Activated CD8-positive, alpha-beta T cell treated with anti-CD3 and anti-CD28 coated beads, Interleukin-2, amount 10 ng/mL, durations not matched to agents 7 days and 5 days (primary cell): ENCODE data around the gene TBATA. TPM values are rescaled to one million over a fixed set of nuclear protein-coding genes. Genes with fewer than 3 reads are reported as not detected.
A peak's percentile ranks its signal among the peaks of the same experiment; 100 is the strongest.

Source experiments
- ATAC-seq: fragments of 150-1000 bp; cut with Tn5 transposase; one replicate; pipeline ENCODE4 v1.10.0; 2021; ENCODE audit warnings: moderate library complexity
- CTCF ChIA-PET: fragments of 350-600 bp; sonication (Branson Sonifier 250); formaldehyde crosslinking; loops from one replicate; lab custom pipeline; 2021; ENCODE audit warnings: antibody characterized with exemption; lab: Charles Lee
- POLR2A ChIA-PET: fragments of 350-600 bp; sonication (Branson Sonifier 250); formaldehyde crosslinking; loops from one replicate; lab custom pipeline; 2021; ENCODE audit warnings: antibody characterized with exemption; lab: Charles Lee
- DNase-seq: peaks from one replicate; pipeline ENCODE4 v3.0.0-alpha.2; 2020
- H3K27ac Mint-ChIP-seq: one replicate; pipeline ENCODE4 v1.8.0; 2021; ENCODE audit warnings: mild to moderate bottlenecking, mixed read lengths
- H3K27me3 Mint-ChIP-seq: one replicate; pipeline ENCODE4 v1.8.0; 2021; ENCODE audit warnings: low read depth, mixed read lengths
- H3K36me3 Mint-ChIP-seq: one replicate; pipeline ENCODE4 v1.8.0; 2021; ENCODE audit warnings: low read depth, mixed read lengths
- H3K4me1 Mint-ChIP-seq: one replicate; pipeline ENCODE4 v1.8.0; 2021; ENCODE audit warnings: low read depth, mixed read lengths
- H3K4me3 Mint-ChIP-seq: one replicate; pipeline ENCODE4 v1.8.0; 2021; ENCODE audit warnings: mild to moderate bottlenecking, mixed read lengths
- H3K9me3 Mint-ChIP-seq: one replicate; pipeline ENCODE4 v1.8.0; 2022; ENCODE audit warnings: mixed read lengths; ENCODE audit not compliant: insufficient read depth
- total RNA-seq, 2 experiments: library from RNA; stranded (reverse); gene quantifications; one replicate each; pipeline ENCODE4 v1.2.3, GENCODE V29; 2021

The TBATA gene
- total RNA-seq, 2 experiments from 2014 or later = not detected

- DNase-seq (no peak), ATAC-seq (no peak)
- POLR2A ChIA-PET = no interaction called here
- no peak overlapping the region for H3K4me3 Mint-ChIP-seq
- peaks cover 3% of the 10 kb centered on the region for H3K27me3 Mint-ChIP-seq
- H3K36me3 Mint-ChIP-seq = no peaks in the 10 kb centered on the region
- peaks cover 17% of the 10 kb centered on the region for H3K4me1 Mint-ChIP-seq
- no peak overlapping the region for H3K27ac Mint-ChIP-seq
- CTCF ChIA-PET = interaction anchor here (1.6 to 6.1 kb wide), 3 partner anchors 138 to 206 kb away, joined by 8 to 62 read pairs (median 60); no protein-coding TSS in a partner anchor
- no peaks in the 10 kb centered on the region for H3K9me3 Mint-ChIP-seq
Measured at GRCh38 chr10:70756700-70757360, 28.3 kb downstream of the TBATA start.

GRCh38 chr10:70753841-70754621 is 31.1 kb downstream of the TBATA start:
- DNase-seq = no peak
- Mint-ChIP-seq H3K4me3 (no peak overlapping the region), H3K36me3 (no peaks in the 10 kb centered on the region), H3K9me3 (no peaks in the 10 kb centered on the region), H3K4me1 (peaks cover 6% of the 10 kb centered on the region), H3K27me3 (peaks cover 3% of the 10 kb centered on the region), H3K27ac (peak overlapping the region; percentile 2)
- no peak for ATAC-seq
- ChIA-PET POLR2A (interaction anchor here (0.6 kb wide), 1 partner anchor 139 kb away, joined by 3 read pairs; no protein-coding TSS in a partner anchor), CTCF (interaction anchor here (1.1 to 1.4 kb wide), 2 partner anchors 15 to 195 kb away, joined by 6 read pairs; no protein-coding TSS in a partner anchor)

GRCh38 chr10:70753026-70753663 is 32.0 kb downstream of the TBATA start:
- ATAC-seq (no peak), DNase-seq (no peak)
- H3K27me3 Mint-ChIP-seq = peaks cover 3% of the 10 kb centered on the region
- H3K36me3 Mint-ChIP-seq = no peaks in the 10 kb centered on the region
- no peaks in the 10 kb centered on the region for H3K4me1 Mint-ChIP-seq
- H3K4me3 Mint-ChIP-seq = no peak overlapping the region
- no peaks in the 10 kb centered on the region for H3K9me3 Mint-ChIP-seq
- ChIA-PET CTCF (interaction anchor here (1.0 to 1.3 kb wide), 2 partner anchors 13 to 194 kb away, joined by 3 to 5 read pairs; no protein-coding TSS in a partner anchor), POLR2A (interaction anchor here (0.7 kb wide), 1 partner anchor 44 kb away, joined by 3 read pairs; no protein-coding TSS in a partner anchor)
- H3K27ac Mint-ChIP-seq = peak overlapping the region; percentile 24

GRCh38 chr10:70752571-70752970 is 32.6 kb downstream of the TBATA start:
- Mint-ChIP-seq H3K27ac (no peak overlapping the region), H3K4me1 (no peaks in the 10 kb centered on the region), H3K27me3 (peaks cover 3% of the 10 kb centered on the region), H3K9me3 (no peaks in the 10 kb centered on the region), H3K36me3 (no peaks in the 10 kb centered on the region), H3K4me3 (no peak overlapping the region)
- no peak for ATAC-seq
- POLR2A ChIA-PET = no interaction called here
- CTCF ChIA-PET = interaction anchor here (1.0 to 1.3 kb wide), 2 partner anchors 13 to 193 kb away, joined by 3 to 5 read pairs; no protein-coding TSS in a partner anchor
- DNase-seq = no peak

GRCh38 chr10:70751991-70752390 is 33.2 kb downstream of the TBATA start:
- Mint-ChIP-seq H3K27me3 (peaks cover 3% of the 10 kb centered on the region), H3K4me1 (no peaks in the 10 kb centered on the region)
- no peak for DNase-seq

GRCh38 chr10:70751356-70751755 is 33.8 kb downstream of the TBATA start:
- no peak overlapping the region for H3K4me3 Mint-ChIP-seq
- H3K36me3 Mint-ChIP-seq = no peaks in the 10 kb centered on the region
- ATAC-seq (no peak), DNase-seq (no peak)
- CTCF ChIA-PET = no interaction called here
- H3K27ac Mint-ChIP-seq = no peak overlapping the region
- H3K27me3 Mint-ChIP-seq = peaks cover 3% of the 10 kb centered on the region
- no peaks in the 10 kb centered on the region for H3K9me3 Mint-ChIP-seq
- H3K4me1 Mint-ChIP-seq = no peaks in the 10 kb centered on the region
- POLR2A ChIA-PET = no interaction called here

More at GRCh38 chr10:70751991-70752390, 33.2 kb downstream of the TBATA start:
- no peak overlapping the region for H3K4me3 Mint-ChIP-seq
- ChIA-PET CTCF (interaction anchor here (1.3 kb wide), 1 partner anchor 193 kb away, joined by 5 read pairs; no protein-coding TSS in a partner anchor), POLR2A (no interaction called here)
- ATAC-seq = no peak
- H3K9me3 Mint-ChIP-seq = no peaks in the 10 kb centered on the region
- no peaks in the 10 kb centered on the region for H3K36me3 Mint-ChIP-seq
- H3K27ac Mint-ChIP-seq = no peak overlapping the region

- CTCF ChIA-PET = interaction anchor here (1.3 kb wide), 1 partner anchor 191 kb away, joined by 3 read pairs; no protein-coding TSS in a partner anchor
- H3K9me3 Mint-ChIP-seq = no peaks in the 10 kb centered on the region
- H3K36me3 Mint-ChIP-seq = no peaks in the 10 kb centered on the region
Measured at GRCh38 chr10:70750156-70750703, 34.9 kb downstream of the TBATA start.

GRCh38 chr10:70749756-70750155 is 35.4 kb downstream of the TBATA start:
- peaks cover 5% of the 10 kb centered on the region for H3K27me3 Mint-ChIP-seq
- no peak for DNase-seq
- no peak overlapping the region for H3K27ac Mint-ChIP-seq
- H3K4me3 Mint-ChIP-seq = no peak overlapping the region
- H3K36me3 Mint-ChIP-seq = no peaks in the 10 kb centered on the region
- ATAC-seq = no peak
- CTCF ChIA-PET = interaction anchor here (0.9 to 1.8 kb wide), 3 partner anchors 9 to 191 kb away, joined by 3 to 6 read pairs (median 3); no protein-coding TSS in a partner anchor
- H3K4me1 Mint-ChIP-seq = peaks cover 2% of the 10 kb centered on the region
- POLR2A ChIA-PET = no interaction called here
- no peaks in the 10 kb centered on the region for H3K9me3 Mint-ChIP-seq

More at GRCh38 chr10:70750156-70750703, 34.9 kb downstream of the TBATA start:
- H3K4me1 Mint-ChIP-seq = peaks cover 2% of the 10 kb centered on the region
- no peak for ATAC-seq
- H3K4me3 Mint-ChIP-seq = no peak overlapping the region
- POLR2A ChIA-PET = no interaction called here
- peaks cover 5% of the 10 kb centered on the region for H3K27me3 Mint-ChIP-seq
- no peak for DNase-seq
- no peak overlapping the region for H3K27ac Mint-ChIP-seq

- peaks cover 2% of the 10 kb centered on the region for H3K27me3 Mint-ChIP-seq
- CTCF ChIA-PET = interaction anchor here (0.9 to 1.8 kb wide), 3 partner anchors 10 to 190 kb away, joined by 3 to 6 read pairs (median 3); no protein-coding TSS in a partner anchor
Measured at GRCh38 chr10:70748801-70749573, 36.2 kb downstream of the TBATA start.

GRCh38 chr10:70748305-70748704 is 36.9 kb downstream of the TBATA start:
- Mint-ChIP-seq H3K9me3 (no peaks in the 10 kb centered on the region), H3K36me3 (peaks cover 4% of the 10 kb centered on the region), H3K27me3 (peaks cover 2% of the 10 kb centered on the region), H3K4me1 (peaks cover 12% of the 10 kb centered on the region), H3K4me3 (no peak overlapping the region), H3K27ac (no peak overlapping the region)
- CTCF ChIA-PET = interaction anchor here (1.8 kb wide), 1 partner anchor 11 kb away, joined by 6 read pairs; no protein-coding TSS in a partner anchor
- DNase-seq (no peak), ATAC-seq (no peak)
- POLR2A ChIA-PET = no interaction called here

More at GRCh38 chr10:70748801-70749573, 36.2 kb downstream of the TBATA start:
- DNase-seq (no peak), ATAC-seq (no peak)
- no peaks in the 10 kb centered on the region for H3K9me3 Mint-ChIP-seq
- H3K4me1 Mint-ChIP-seq = peaks cover 7% of the 10 kb centered on the region
- H3K36me3 Mint-ChIP-seq = peaks cover 4% of the 10 kb centered on the region
- no peak overlapping the region for H3K27ac Mint-ChIP-seq
- H3K4me3 Mint-ChIP-seq = no peak overlapping the region
- POLR2A ChIA-PET = no interaction called here
